ENCODE measurements around the gene CFAP46. TPM values are rescaled to one million over a fixed set of nuclear protein-coding genes. Genes with fewer than 3 reads are reported as not detected.
"Not testable (repeated sequence)": the region's sequence is repeated elsewhere in the genome, so short reads cannot be mapped to it uniquely, and the experiment has no call there.

Gene CFAP46
- total and polyA plus RNA-seq, 12 donors, result 0.36 to 1.9 (median 1.1) TPM

DNA sequence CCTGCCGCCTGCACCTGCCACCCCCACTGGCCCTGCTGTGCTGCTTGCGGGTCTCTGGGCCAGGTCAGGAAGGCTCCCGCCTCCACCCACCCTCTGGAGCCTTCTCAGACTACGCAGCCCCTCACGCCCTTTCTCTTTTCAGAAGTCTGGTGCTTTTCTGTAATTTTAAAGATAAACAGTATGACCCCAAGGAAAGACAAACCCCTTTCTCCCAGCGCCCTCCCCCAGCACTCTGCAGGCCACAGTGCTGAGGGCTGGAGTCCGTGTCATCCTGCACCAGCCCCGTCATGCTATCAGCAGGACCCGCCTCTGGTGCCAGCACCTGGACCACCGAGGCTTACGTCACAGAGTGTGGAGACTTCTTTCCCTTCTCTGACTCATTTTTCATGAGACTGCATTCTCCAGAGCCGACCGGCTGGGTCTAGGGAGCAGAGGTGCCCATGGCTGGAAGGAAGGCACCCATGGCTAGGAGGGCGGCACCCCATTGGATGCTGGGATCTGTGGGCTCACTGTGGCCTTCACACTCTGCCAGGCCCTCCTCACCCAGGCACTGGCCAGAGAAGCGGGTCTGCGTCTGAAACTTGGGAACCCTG, 53.4 kb downstream of the CFAP46 start:
- no peak overlapping the region for H3K4me3 ChIP-seq
- H3K4me1 ChIP-seq, result peaks cover 0 to 15% (median 6%) of the 10 kb centered on the region in 9 donors
- ATAC-seq, result no peak
- peak in 1 of 2 donors; percentile 2 for DNase-seq
- no peak overlapping the region for H3K27ac ChIP-seq
- H3K9me3 ChIP-seq, result no peaks in the 10 kb centered on the region
- TF ChIP-seq, protein P1, sequence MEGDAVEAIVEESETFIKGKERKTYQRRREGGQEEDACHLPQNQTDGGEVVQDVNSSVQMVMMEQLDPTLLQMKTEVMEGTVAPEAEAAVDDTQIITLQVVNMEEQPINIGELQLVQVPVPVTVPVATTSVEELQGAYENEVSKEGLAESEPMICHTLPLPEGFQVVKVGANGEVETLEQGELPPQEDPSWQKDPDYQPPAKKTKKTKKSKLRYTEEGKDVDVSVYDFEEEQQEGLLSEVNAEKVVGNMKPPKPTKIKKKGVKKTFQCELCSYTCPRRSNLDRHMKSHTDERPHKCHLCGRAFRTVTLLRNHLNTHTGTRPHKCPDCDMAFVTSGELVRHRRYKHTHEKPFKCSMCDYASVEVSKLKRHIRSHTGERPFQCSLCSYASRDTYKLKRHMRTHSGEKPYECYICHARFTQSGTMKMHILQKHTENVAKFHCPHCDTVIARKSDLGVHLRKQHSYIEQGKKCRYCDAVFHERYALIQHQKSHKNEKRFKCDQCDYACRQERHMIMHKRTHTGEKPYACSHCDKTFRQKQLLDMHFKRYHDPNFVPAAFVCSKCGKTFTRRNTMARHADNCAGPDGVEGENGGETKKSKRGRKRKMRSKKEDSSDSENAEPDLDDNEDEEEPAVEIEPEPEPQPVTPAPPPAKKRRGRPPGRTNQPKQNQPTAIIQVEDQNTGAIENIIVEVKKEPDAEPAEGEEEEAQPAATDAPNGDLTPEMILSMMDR (IDR thresholded peaks at IDR 0.05), result no peak
- WGBS, 2 donors, result 68 to 71% methylated on average over 15 to 16 of the region's 16 CpGs
- intact Hi-C loops (cut with DNase I), result no loop called here
- no peaks in the 10 kb centered on the region for H3K36me3 ChIP-seq
- H3K27me3 ChIP-seq, result peaks cover 0 to 53% (median 43%) of the 10 kb centered on the region in 7 donors

DNA sequence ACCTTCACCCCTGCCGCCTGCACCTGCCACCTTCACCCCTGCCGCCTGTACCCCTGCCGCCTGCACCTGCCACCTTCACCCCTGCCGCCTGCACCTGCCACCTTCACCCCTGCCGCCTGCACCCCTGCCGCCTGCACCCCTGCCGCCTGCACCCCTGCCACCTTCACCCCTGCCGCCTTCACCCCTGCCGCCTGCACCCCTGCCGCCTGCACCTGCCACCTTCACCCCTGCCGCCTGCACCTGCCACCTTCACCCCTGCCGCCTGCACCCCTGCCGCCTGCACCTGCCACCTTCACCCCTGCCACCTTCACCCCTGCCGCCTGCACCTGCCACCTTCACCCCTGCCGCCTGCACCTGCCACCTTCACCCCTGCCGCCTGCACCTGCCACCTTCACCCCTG, 53.9 kb downstream of the CFAP46 start:
- DNase-seq, result peak in 1 of 2 donors; percentile 0
- Histone ChIP-seq H3K4me1 (peaks cover 0 to 15% (median 6%) of the 10 kb centered on the region in 9 donors), H3K27me3 (peaks cover 0 to 48% (median 38%) of the 10 kb centered on the region in 7 donors)
- H3K27ac ChIP-seq; H3K4me3 ChIP-seq; H3K36me3 ChIP-seq; intact Hi-C loops (cut with DNase I); ATAC-seq; H3K9me3 ChIP-seq: not testable (repeated sequence)
- WGBS, 2 donors, result 91 to 92% methylated on average over 13 to 14 of the region's 16 CpGs

DNA sequence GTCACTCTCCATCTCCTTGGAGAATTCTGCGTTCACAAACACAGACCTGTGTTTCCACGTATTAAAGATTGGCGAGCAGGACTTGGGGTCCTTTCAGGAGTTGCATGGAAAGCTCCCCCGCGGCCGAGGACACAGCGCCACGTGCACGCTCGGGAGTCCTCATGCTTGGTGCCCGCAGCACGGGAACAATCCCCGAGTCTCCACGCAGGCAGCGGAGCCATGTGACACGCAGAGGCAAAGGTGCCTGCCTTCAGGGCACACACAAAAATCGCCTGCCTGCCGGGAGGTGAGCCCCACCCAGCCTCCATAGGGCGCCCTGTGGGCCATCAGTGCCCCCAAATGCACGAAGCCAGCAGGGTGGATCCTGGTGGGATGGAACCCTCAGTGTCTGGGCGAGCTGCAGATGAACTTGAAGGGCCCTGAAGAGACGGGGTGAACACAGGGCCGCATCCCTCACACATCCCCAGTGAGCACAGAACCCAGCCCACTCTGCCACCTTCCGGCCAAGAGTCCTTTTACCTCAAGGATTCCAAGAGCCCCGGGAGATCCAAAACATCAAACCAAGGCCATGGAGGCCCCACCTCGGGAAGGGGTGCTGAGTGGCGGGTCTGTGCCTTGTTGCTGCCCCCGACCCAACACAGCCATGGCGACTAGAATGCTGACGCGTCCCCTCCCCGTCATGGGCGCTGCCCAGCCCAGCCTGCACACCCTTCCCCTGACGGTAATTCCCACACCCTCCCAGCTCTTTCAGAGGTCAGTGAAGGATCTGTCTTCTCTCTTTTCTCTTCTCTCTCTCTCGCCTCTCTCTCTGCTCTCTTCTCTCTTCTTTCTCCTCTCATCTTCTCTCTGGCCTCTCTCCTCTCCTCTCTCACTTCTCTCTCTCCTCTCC, 55.9 kb downstream of the CFAP46 start:
- Histone ChIP-seq H3K27me3 (peaks cover 0 to 28% (median 21%) of the 10 kb centered on the region in 7 donors), H3K36me3 (no peaks in the 10 kb centered on the region), H3K4me1 (peaks cover 0 to 7% (median 0%) of the 10 kb centered on the region in 9 donors), H3K27ac (no peak overlapping the region), H3K4me3 (no peak overlapping the region), H3K9me3 (no peaks in the 10 kb centered on the region)
- 72 to 76% methylated on average over 35 of the region's 35 CpGs for WGBS, 2 donors
- TF ChIP-seq, protein P1 (IDR thresholded peaks at IDR 0.05), result no peak
- ATAC-seq (no peak), DNase-seq (peak in 1 of 2 donors; percentile 3)
- intact Hi-C loops (cut with DNase I), result no loop called here

DNA sequence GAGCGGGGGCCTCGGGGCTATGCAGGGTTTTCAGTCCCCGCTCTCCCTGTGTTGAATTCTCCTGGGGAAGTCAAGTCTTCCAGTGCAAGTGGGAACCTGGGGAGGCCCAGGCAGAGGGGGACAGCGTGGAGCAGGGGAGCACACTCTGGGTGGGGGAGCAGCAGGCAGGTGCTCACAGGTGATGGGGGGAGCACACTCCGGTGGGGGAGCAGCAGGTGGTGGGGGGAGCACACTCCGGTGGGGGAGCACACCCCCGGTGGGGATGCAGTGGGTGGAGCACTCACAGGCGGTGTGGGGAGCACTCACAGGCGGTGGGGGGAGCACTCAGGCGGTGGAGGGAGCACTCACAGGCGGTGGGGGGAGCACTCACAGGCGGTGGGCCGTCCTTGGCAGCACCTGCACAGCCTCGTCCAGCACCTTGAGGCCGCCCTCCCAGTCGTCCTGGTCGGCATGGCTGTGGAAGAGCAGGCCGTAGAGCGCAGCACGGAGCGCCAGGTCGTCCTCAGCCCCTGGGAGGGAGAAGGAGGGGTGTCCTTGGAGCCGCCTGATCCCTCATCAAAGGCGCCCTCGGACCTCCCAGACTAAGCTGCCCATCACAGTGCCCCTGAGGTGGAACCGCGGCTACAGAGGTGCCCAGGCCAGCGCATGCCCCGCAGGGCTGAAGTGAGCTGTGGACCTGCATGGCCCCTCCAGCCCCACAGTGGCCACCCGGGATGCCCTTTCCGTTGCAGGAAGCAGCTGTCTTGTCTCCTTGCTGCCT, 56.7 kb downstream of the CFAP46 start:
- peak in 1 of 8 donors; percentile 8 for ATAC-seq
- intact Hi-C loops (cut with DNase I), result no loop called here
- Histone ChIP-seq H3K9me3 (no peaks in the 10 kb centered on the region), H3K27ac (no peak overlapping the region), H3K4me1 (no peaks in the 10 kb centered on the region), H3K36me3 (no peaks in the 10 kb centered on the region), H3K4me3 (no peak overlapping the region), H3K27me3 (peaks cover 0 to 23% (median 16%) of the 10 kb centered on the region in 7 donors)
- peak in 1 of 2 donors; percentile 7 for DNase-seq
- 83 to 85% methylated on average over 30 to 31 of the region's 31 CpGs for WGBS, 2 donors
- TF ChIP-seq, protein P1 (IDR thresholded peaks at IDR 0.05), result no peak
